Stomach (tissue), 4 donors: ENCODE data around the gene CALHM4.

ENCODE experiments used
- EP300 ChIP-seq: sonication (generic); formaldehyde crosslinking; IDR thresholded peaks from one replicate; pipeline ENCODE4 v1.6.1; 2017; ENCODE audit warnings: antibody characterized with exemption
- POLR2AphosphoS5 ChIP-seq, 3 donors: sonication (generic); formaldehyde crosslinking; IDR thresholded peaks; one replicate each; pipeline ENCODE4 v1.6.1; 2016; ENCODE audit warnings: antibody characterized with exemption in 3 of 3
- TF ChIP-seq, protein P1 (sequence below), 7 experiments: fragments of 450-650 bp in 4 of 7; fragments of 200-600 bp in 3 of 7; sonication (generic) in 3 of 7; IDR thresholded peaks; one replicate each; pipeline ENCODE4 v1.5.1; 2016 to 2019; ENCODE audit warnings: antibody characterized with exemption in 7 of 7, control low read depth in 2 of 7, mild to moderate bottlenecking in 1 of 7

DNA sequence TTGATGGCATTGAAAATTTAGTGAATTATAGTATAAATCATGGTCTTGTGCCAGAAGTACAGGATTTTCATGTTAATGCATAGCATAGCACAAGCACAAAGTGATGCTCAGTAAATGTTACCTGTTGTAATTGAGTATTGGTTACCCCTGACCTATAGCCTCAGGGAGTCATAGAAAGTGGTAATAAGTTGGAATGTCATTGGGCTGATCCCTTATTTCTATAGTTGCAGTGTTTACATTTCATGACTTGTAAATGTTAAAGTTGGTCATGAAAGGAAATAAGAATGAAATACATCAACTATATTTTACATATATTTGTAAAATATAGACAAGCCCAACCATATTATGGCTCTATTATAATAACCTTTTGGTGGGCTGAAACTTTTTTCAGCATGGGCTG is 24.8 kb downstream of the CALHM4 start:
- TF ChIP-seq POLR2AphosphoS5 (IDR thresholded peaks at IDR 0.05) = no peak
- TF ChIP-seq, protein P1, sequence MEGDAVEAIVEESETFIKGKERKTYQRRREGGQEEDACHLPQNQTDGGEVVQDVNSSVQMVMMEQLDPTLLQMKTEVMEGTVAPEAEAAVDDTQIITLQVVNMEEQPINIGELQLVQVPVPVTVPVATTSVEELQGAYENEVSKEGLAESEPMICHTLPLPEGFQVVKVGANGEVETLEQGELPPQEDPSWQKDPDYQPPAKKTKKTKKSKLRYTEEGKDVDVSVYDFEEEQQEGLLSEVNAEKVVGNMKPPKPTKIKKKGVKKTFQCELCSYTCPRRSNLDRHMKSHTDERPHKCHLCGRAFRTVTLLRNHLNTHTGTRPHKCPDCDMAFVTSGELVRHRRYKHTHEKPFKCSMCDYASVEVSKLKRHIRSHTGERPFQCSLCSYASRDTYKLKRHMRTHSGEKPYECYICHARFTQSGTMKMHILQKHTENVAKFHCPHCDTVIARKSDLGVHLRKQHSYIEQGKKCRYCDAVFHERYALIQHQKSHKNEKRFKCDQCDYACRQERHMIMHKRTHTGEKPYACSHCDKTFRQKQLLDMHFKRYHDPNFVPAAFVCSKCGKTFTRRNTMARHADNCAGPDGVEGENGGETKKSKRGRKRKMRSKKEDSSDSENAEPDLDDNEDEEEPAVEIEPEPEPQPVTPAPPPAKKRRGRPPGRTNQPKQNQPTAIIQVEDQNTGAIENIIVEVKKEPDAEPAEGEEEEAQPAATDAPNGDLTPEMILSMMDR (IDR thresholded peaks at IDR 0.05) = no peak
- no peak for TF ChIP-seq EP300
